K562 (cell line): ENCODE measurements around the gene CDC14A. TPM values are rescaled to one million over a fixed set of nuclear protein-coding genes. Genes with fewer than 3 reads are reported as not detected.

ENCODE experiments used
- DMBX1 ChIP-seq: fragments of 250-450 bp; sonication (Bioruptor Pico); IDR thresholded peaks from 2 replicates; pipeline ENCODE4 v1.8.0; 2022; ENCODE audit warnings: inconsistent platforms, mild to moderate bottlenecking, moderate library complexity, borderline replicate concordance
- MTA2 ChIP-seq: fragments of 450-650 bp; IDR thresholded peaks from 2 replicates; pipeline ENCODE4 v1.6.1; 2016; ENCODE audit warnings: low read depth
- RB1 ChIP-seq: fragments of 450-650 bp; IDR thresholded peaks from 2 replicates; pipeline ENCODE4 v1.6.1; 2017; ENCODE audit warnings: low read depth, mild to moderate bottlenecking
- TOE1 ChIP-seq, 2 experiments: fragments of 450-650 bp in 1 of 2; sonication (generic) in 1 of 2; formaldehyde crosslinking in 1 of 2; IDR thresholded peaks; 2 replicates each; pipeline versions ENCODE4 v1.7.1 to v1.8.0; 2016 to 2022; ENCODE audit warnings: borderline replicate concordance in 2 of 2, mild to moderate bottlenecking in 2 of 2, antibody characterized with exemption in 1 of 2, inconsistent platforms in 1 of 2, low read depth in 1 of 2, missing genetic modification reagents in 1 of 2, moderate library complexity in 1 of 2
- WHSC1 ChIP-seq: IDR thresholded peaks from one replicate; pipeline ENCODE4 v1.6.1; 2012; ENCODE audit warnings: low read length, control low read depth, inconsistent platforms
- polyA plus RNA-seq, 8 experiments: library from polyadenylated mRNA; depleted of rRNA in 4 of 8; stranded (reverse) in 5 of 8; unstranded in 3 of 8; fragments of >200 nt; fragmentation: Nextera tagmentation in 2 of 8; fragmentation: Illumina TruSeq in 1 of 8; extraction: Ambion mirVana in 2 of 8; extraction: Trizol in 1 of 8; gene quantifications; 2 replicates each; pipeline versions ENCODE4 v1.2.1 to v1.2.3, GENCODE V29; 2011 to 2014; ENCODE audit warnings: inconsistent platforms in 1 of 8, missing spikeins in 1 of 8
- total RNA-seq, 7 experiments: library from RNA; depleted of rRNA in 6 of 7; stranded (reverse); fragments of >200 nt in 6 of 7; fragmentation: Illumina TruSeq in 2 of 7; extraction: Trizol in 2 of 7; gene quantifications; 2 replicates each; pipeline versions ENCODE4 v1.2.1 to v1.2.3, GENCODE V29; 2011 to 2021; ENCODE audit warnings: low replicate concordance in 1 of 7
- TF ChIP-seq, protein P1 (sequence below): fragments of 250-450 bp; sonication (Bioruptor Pico); IDR thresholded peaks from 2 replicates; pipeline ENCODE4 v1.5.0; 2021; ENCODE audit warnings: mild to moderate bottlenecking, moderate library complexity
- TF ChIP-seq, protein P2 (sequence below), 3 experiments: IDR thresholded peaks in 2 of 3; conservative IDR thresholded peaks in 1 of 3; 2 replicates each; pipeline ENCODE4 v1.5.1; 2011 to 2012; ENCODE audit warnings: low read length in 3 of 3, mild to moderate bottlenecking in 3 of 3, control low read depth in 2 of 3, improper control_type of control experiment in 1 of 3, inconsistent platforms in 1 of 3, low read depth in 1 of 3, mixed read lengths in 1 of 3, moderate library complexity in 1 of 3; ENCODE audit not compliant: insufficient read depth in 2 of 3

CDC14A gene
- total and polyA plus RNA-seq, 9 of the 15 experiments (the other 6 are each of a cell fraction or from before 2014, with no cell fraction given): 17.0 to 74.3 (median 33.4) TPM

DNA sequence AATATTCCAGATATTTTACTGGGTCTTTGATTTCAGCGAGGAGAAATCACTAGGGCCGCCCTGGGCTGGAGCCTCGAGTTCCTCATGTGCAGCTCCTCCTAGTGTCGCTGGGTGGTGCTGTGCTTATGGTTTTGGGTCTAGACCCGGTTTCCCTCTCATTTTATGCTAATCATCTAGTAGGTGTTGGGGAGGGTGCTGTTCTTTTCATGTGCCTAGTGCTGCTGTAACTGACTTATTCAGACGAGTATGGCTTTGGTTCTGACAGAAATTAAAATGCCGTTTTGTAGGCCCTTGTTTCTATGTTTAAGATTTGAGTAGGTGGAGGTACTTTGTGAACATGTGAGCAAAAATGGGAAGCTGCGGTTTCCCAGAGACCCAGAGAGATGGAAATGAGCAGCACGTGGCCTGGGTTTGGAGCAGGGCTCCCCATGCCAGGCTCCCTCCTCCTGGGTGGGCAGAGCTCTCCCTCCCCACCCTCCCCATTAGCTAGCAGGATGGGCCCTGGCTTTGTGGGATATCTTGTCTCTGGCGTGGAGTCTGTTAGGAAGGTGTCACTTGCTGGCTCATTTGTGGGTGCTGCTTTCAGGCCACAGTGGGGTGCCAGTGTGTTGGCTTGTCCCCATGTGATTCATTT, 111.6 kb downstream of the CDC14A start (continued):
- TF ChIP-seq, protein P1, sequence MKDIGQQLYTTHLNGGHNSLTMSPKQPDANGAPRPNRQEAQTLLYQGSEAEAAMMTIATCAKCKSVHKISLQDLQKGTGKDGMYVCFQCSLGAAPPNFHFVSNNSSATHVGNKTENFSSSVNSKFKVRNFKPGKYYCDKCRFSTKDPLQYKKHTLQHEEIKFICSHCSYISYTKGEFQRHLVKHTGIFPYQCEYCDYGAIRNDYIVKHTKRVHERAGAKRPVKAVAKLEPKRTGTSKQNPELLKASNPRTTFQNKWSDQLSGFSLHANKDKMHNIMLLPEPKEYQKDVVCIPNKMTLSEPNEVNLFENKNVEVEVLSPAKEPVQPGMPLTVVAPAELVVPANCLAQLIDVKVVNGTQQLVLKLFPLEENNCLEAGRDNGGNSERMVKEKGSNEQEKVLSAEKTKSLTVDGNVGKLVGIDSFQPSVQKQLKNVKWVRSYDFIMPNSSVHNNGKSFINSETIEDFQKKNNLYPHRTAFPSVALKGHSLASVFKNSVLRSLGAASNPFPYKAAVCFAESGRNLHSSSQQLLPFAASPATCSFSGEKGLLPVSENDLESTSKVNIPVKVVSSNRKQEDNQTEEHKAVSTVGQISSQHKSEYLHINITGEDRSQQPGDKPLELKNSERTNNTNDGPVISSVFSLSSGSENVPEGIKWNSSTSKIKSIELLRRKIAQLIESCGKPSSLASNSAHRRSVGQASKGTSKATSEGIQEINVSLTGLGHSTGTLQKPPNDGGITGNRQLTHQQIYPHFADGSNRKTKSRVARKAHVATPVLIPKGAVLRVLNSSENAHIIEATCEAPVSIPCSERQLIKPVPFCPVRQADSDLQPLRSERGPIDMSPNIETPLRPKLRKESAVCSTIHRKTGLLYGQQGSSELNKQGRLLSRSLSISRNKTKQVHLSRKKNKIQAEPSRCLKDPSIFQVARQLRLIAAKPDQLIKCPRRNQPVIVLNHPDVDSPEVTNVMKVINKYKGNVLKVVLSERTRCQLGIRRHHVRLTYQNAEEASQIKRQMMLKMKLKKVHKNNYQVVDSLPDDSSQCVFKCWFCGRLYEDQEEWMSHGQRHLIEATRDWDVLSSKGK (CRISPR knock-in tag): no peak
- TF ChIP-seq DMBX1 (CRISPR knock-in tag): no peak
- TF ChIP-seq WHSC1: no peak
- TF ChIP-seq MTA2: no peak
- no peak for TF ChIP-seq TOE1 (IDR thresholded peaks at IDR 0.05; ENCODE audit: borderline replicate concordance)
- TF ChIP-seq TOE1 (CRISPR knock-in tag; IDR thresholded peaks at IDR 0.05; ENCODE audit: borderline replicate concordance, low read depth): no peak
- peak; percentile 46; the same call in 1 of the 2 replicates for TF ChIP-seq RB1
- TF ChIP-seq, protein P2, sequence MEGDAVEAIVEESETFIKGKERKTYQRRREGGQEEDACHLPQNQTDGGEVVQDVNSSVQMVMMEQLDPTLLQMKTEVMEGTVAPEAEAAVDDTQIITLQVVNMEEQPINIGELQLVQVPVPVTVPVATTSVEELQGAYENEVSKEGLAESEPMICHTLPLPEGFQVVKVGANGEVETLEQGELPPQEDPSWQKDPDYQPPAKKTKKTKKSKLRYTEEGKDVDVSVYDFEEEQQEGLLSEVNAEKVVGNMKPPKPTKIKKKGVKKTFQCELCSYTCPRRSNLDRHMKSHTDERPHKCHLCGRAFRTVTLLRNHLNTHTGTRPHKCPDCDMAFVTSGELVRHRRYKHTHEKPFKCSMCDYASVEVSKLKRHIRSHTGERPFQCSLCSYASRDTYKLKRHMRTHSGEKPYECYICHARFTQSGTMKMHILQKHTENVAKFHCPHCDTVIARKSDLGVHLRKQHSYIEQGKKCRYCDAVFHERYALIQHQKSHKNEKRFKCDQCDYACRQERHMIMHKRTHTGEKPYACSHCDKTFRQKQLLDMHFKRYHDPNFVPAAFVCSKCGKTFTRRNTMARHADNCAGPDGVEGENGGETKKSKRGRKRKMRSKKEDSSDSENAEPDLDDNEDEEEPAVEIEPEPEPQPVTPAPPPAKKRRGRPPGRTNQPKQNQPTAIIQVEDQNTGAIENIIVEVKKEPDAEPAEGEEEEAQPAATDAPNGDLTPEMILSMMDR (IDR thresholded peaks at IDR 0.05 in 2 of 3, conservative IDR thresholded peaks at IDR 0.05 in 1 of 3; ENCODE audit: insufficient read depth in 2 of 3, low read depth in 1 of 3, low read length in 3 of 3): peak; percentile 60 to 83 (median 71)
